HepG2 (cell line): Measurements from ENCODE around the gene IL10RA. TPM values are rescaled to one million over a fixed set of nuclear protein-coding genes. Genes with fewer than 3 reads are reported as not detected.

ENCODE experiments used
- ATAC-seq: fragments of 200-7000 bp; cut with Tn5 transposase; 3 replicates; pipeline ENCODE4 v1.9.1; 2020; ENCODE audit warnings: mild to moderate bottlenecking, moderate library complexity
- BruUV-seq: library from RNA; stranded (reverse); fragments of 400-500 nt; replicated peaks from 2 replicates; lab custom pipeline; 2021; lab: Mats Ljungman, UMichigan
- CTCF ChIA-PET: fragments of 300-600 bp; formaldehyde crosslinking; extraction: SDS; loops from one replicate; lab custom pipeline; 2021; ENCODE audit warnings: low total read pairs, inconsistent platforms, low intra/inter-chr PET ratio; lab: Yijun Ruan, JAX
- POLR2A ChIA-PET: fragments of 350-600 bp; sonication (Branson Sonifier 250); formaldehyde crosslinking; loops from one replicate; lab custom pipeline; 2020; ENCODE audit warnings: antibody characterized with exemption, inconsistent platforms; lab: Yijun Ruan, JAX
- DNase-seq: peaks from one replicate; pipeline ENCODE4 v3.0.0-alpha.2; 2015; ENCODE audit warnings: low spot score
- FAIRE-seq: peaks from 3 replicates; lab custom pipeline; 2011; peaks lifted over from hg19 to GRCh38; lab: Jason Lieb, UNC
- H2AFZ ChIP-seq: one replicate; pipeline ENCODE4 v1.6.1; 2011; ENCODE audit warnings: low read length, inconsistent platforms
- H3K27ac ChIP-seq: fragments of 300-600 bp; 3 replicates; pipeline ENCODE4 v1.8.0; 2011; ENCODE audit warnings: mixed run types, mild to moderate bottlenecking, mixed read lengths, low read length, inconsistent platforms; ENCODE audit not compliant: insufficient read depth; ENCODE audit errors: extremely low read length
- H3K27me3 ChIP-seq, 2 experiments: fragments of 200-600 bp in 1 of 2; 2 replicates in 1 of 2; 3 replicates in 1 of 2; pipeline versions ENCODE4 v1.6.0 to v1.8.0; 2011; ENCODE audit warnings: low read length in 2 of 2, mild to moderate bottlenecking in 2 of 2, moderate library complexity in 2 of 2, inconsistent platforms in 1 of 2; ENCODE audit not compliant: insufficient read depth in 2 of 2, control insufficient read depth in 1 of 2
- H3K36me3 ChIP-seq, 2 experiments: fragments of 200-600 bp in 1 of 2; replicated peaks in 1 of 2; 2 replicates in 1 of 2; 3 replicates in 1 of 2; pipeline versions ENCODE4 v1.5.1 to v1.8.0; 2011; ENCODE audit warnings: low read length in 2 of 2, inconsistent platforms in 1 of 2; ENCODE audit not compliant: insufficient read depth in 2 of 2, control insufficient read depth in 1 of 2
- H3K4me1 ChIP-seq: 2 replicates; pipeline ENCODE4 v1.5.1; 2012; ENCODE audit warnings: low read length, inconsistent platforms; ENCODE audit not compliant: insufficient read depth
- H3K4me2 ChIP-seq: 2 replicates; pipeline ENCODE4 v1.6.0; 2011; ENCODE audit warnings: low read depth, low read length, inconsistent platforms
- H3K4me3 ChIP-seq, 3 experiments: fragments of 200-600 bp in 1 of 3; sonication (generic), shearing (Covaris generic) in 1 of 3; replicated peaks in 1 of 3; 2 replicates each; pipeline ENCODE4 v1.5.1; 2011 to 2016; ENCODE audit warnings: low read length in 3 of 3, inconsistent platforms in 2 of 3, low read depth in 2 of 3, mild to moderate bottlenecking in 2 of 3, control low read depth in 1 of 3, mixed read lengths in 1 of 3; ENCODE audit not compliant: insufficient read depth in 1 of 3
- H3K79me2 ChIP-seq: one replicate; pipeline ENCODE4 v1.6.1; 2011; ENCODE audit warnings: low read length, inconsistent platforms; ENCODE audit not compliant: insufficient read depth
- H3K9ac ChIP-seq: 2 replicates; pipeline ENCODE4 v1.6.0; 2011; ENCODE audit warnings: mild to moderate bottlenecking, low read depth, low read length, inconsistent platforms; ENCODE audit not compliant: insufficient read depth
- H3K9me3 ChIP-seq: 2 replicates; pipeline ENCODE4 v1.5.1; 2012; ENCODE audit warnings: mild to moderate bottlenecking, low read length
- H4K20me1 ChIP-seq: 2 replicates; pipeline ENCODE4 v1.6.0; 2011; ENCODE audit warnings: inconsistent platforms, mild to moderate bottlenecking, low read length, moderate library complexity; ENCODE audit not compliant: insufficient read depth
- ATF3 ChIP-seq: sonication (generic); formaldehyde crosslinking; IDR thresholded peaks from 2 replicates; pipeline ENCODE4 v1.4.0; 2020; ENCODE audit warnings: missing genetic modification reagents
- CTCF ChIP-seq: sonication (generic); formaldehyde crosslinking; IDR thresholded peaks from 2 replicates; pipeline ENCODE4 v1.5.0; 2020; ENCODE audit warnings: mild to moderate bottlenecking, missing genetic modification reagents, moderate library complexity
- GABPB1 ChIP-seq: IDR thresholded peaks from 2 replicates; pipeline ENCODE4 v1.6.1; 2016; ENCODE audit warnings: mild to moderate bottlenecking, missing genetic modification reagents, moderate library complexity, missing compliant biosample characterization
- JARID2 ChIP-seq: sonication (generic); formaldehyde crosslinking; IDR thresholded peaks from 2 replicates; pipeline ENCODE4 v1.8.1; 2023; ENCODE audit warnings: missing genetic modification reagents, inconsistent platforms; ENCODE audit not compliant: insufficient replicate concordance
- KDM2A ChIP-seq: sonication (generic); formaldehyde crosslinking; IDR thresholded peaks from 2 replicates; pipeline ENCODE4 v1.4.0; 2020; ENCODE audit warnings: low read depth, missing genetic modification reagents, borderline replicate concordance
- PHF8 ChIP-seq: sonication (generic); formaldehyde crosslinking; IDR thresholded peaks from 2 replicates; pipeline ENCODE4 v1.5.0; 2020; ENCODE audit warnings: missing genetic modification reagents
- POGK ChIP-seq: sonication (generic); formaldehyde crosslinking; conservative IDR thresholded peaks from 2 replicates; pipeline ENCODE4 v1.8.0; 2022; ENCODE audit warnings: mild to moderate bottlenecking, moderate library complexity, missing genetic modification reagents
- RAD21 ChIP-seq: fragments of 450-650 bp; formaldehyde crosslinking; IDR thresholded peaks from 2 replicates; pipeline ENCODE4 v1.5.0; 2020; ENCODE audit warnings: mild to moderate bottlenecking
- SMC3 ChIP-seq: IDR thresholded peaks from 2 replicates; pipeline ENCODE4 v1.6.1; 2011; ENCODE audit warnings: low read length, improper control_type of control experiment
- SRF ChIP-seq: IDR thresholded peaks from 2 replicates; pipeline ENCODE4 v1.6.1; 2011; ENCODE audit warnings: mild to moderate bottlenecking, low read depth, low read length, moderate library complexity
- STAG1 ChIP-seq: sonication (generic); formaldehyde crosslinking; IDR thresholded peaks from 2 replicates; pipeline ENCODE4 v1.4.0; 2020; ENCODE audit warnings: missing genetic modification reagents
- ZNF263 ChIP-seq: sonication (generic); formaldehyde crosslinking; IDR thresholded peaks from 2 replicates; pipeline ENCODE4 v1.4.0; 2020; ENCODE audit warnings: missing genetic modification reagents
- ZNF276 ChIP-seq: sonication (generic); formaldehyde crosslinking; IDR thresholded peaks from 2 replicates; pipeline ENCODE4 v1.4.0; 2020; ENCODE audit warnings: mild to moderate bottlenecking, low read depth, missing genetic modification reagents
- ZNF543 ChIP-seq: sonication (generic); formaldehyde crosslinking; IDR thresholded peaks from 2 replicates; pipeline ENCODE4 v1.4.0; 2020; ENCODE audit warnings: mild to moderate bottlenecking, missing genetic modification reagents
- ZNF567 ChIP-seq: sonication (generic); formaldehyde crosslinking; IDR thresholded peaks from 2 replicates; pipeline ENCODE4 v1.8.1; 2023; ENCODE audit warnings: mild to moderate bottlenecking, missing genetic modification reagents, borderline replicate concordance
- WGBS: methylation state at CpG from one replicate; pipeline ENCODE4 v1.1.6; 2017; ENCODE audit warnings: low lambda C conversion rate; 5-methylcytosine and 5-hydroxymethylcytosine counted together
- in situ Hi-C: cut with HindIII; loops from 2 replicates; pipeline ENCODE4 v1.10.0; 2017; ENCODE audit warnings: low pct_unique_long_range_greater_than_20kb; ENCODE audit not compliant: extremely low pct_ligation_motif_present
- intact Hi-C: fragments of 100-400 bp; cut with micrococcal nuclease; formaldehyde crosslinking; loops from one replicate; pipeline ENCODE4 v1.10.0; 2022; ENCODE audit not compliant: unreplicated experiment
- polyA plus RNA-seq, 8 experiments: library from polyadenylated mRNA; depleted of rRNA in 3 of 8; stranded (reverse) in 7 of 8; unstranded in 1 of 8; fragments of >200 nt; fragmentation: Illumina TruSeq in 4 of 8; extraction: Trizol in 4 of 8; gene quantifications; 2 replicates each; pipeline versions ENCODE4 v1.2.1 to v1.2.3, GENCODE V29; 2011 to 2016; ENCODE audit warnings: low read depth in 4 of 8, missing spikeins in 1 of 8, mixed read lengths in 1 of 8; ENCODE audit not compliant: insufficient read depth in 1 of 8
- total RNA-seq, 5 experiments: library from RNA; depleted of rRNA; stranded (reverse); fragments of >200 nt; fragmentation: Illumina TruSeq; extraction: Trizol; gene quantifications; 2 replicates each; pipeline ENCODE4 v1.2.3, GENCODE V29; 2016; ENCODE audit warnings: low read depth in 1 of 5

IL10RA gene
- total and polyA plus RNA-seq, 2 of the 13 experiments (the other 11 are each of a cell fraction or from before 2014, with no cell fraction given), result not detected

GRCh38 chr11:117946842-117947526, 39.2 kb upstream of the IL10RA start:
- in situ Hi-C loops, result loop anchor here (5.0 to 25.0 kb wide), 2 partner anchors 125 to 510 kb away; partner anchors contain the start of gene FXYD2
- Histone ChIP-seq H3K27ac (no peak overlapping the region), H3K4me3 (no peak overlapping the region), H3K4me2 (no peak overlapping the region), H3K9me3 (no peaks in the 10 kb centered on the region; the same call in 1 of the 2 replicates), H2AFZ (no peak overlapping the region), H3K27me3 (peaks cover 3 to 19% of the 10 kb centered on the region in 2 experiments; a peak in 2 of 5 replicates), H3K36me3 (no peaks in the 10 kb centered on the region), H3K4me1 (no peaks in the 10 kb centered on the region), H4K20me1 (no peaks in the 10 kb centered on the region), H3K79me2 (no peaks in the 10 kb centered on the region), H3K9ac (no peak overlapping the region)
- CTCF ChIA-PET, result interaction anchor here (0.9 to 3.2 kb wide), 4 partner anchors 102 to 139 kb away, joined by 3 to 33 read pairs (median 20); no protein-coding TSS in a partner anchor
- DNase-seq (peak; percentile 64), FAIRE-seq (peak; percentile 80), ATAC-seq (peak; percentile 97)
- WGBS, result 56% methylated on average over 4 of the region's 7 CpGs
- POLR2A ChIA-PET, result interaction anchor here (0.7 to 0.9 kb wide), 2 partner anchors 103 to 139 kb away, joined by 3 to 4 read pairs; no protein-coding TSS in a partner anchor
- intact Hi-C loops, result loop anchor here (1.0 to 10.0 kb wide), 3 partner anchors 103 to 522 kb away; no protein-coding TSS in a partner anchor
- no TSS peak for BruUV-seq
- TF ChIP-seq ATF3 (peak; percentile 78), JARID2 (CRISPR knock-in tag) (no peak), ZNF543 (CRISPR knock-in tag) (no peak), GABPB1 (peak; percentile 45; the same call in 1 of the 2 replicates), ZNF263 (CRISPR knock-in tag) (peak; percentile 61; the same call in 1 of the 2 replicates), STAG1 (CRISPR knock-in tag) (peak; percentile 91), ZNF276 (CRISPR knock-in tag) (no peak), PHF8 (CRISPR knock-in tag) (no peak), RAD21 (peak; percentile 85), KDM2A (CRISPR knock-in tag) (peak; percentile 51; the same call in 1 of the 2 replicates), SRF (no peak), SMC3 (peak; percentile 87), POGK (0 out of 2 replicates have a peak, but pooled peaks have one; percentile 31), CTCF (CRISPR knock-in tag) (peak; percentile 95), ZNF567 (CRISPR knock-in tag) (no peak)
